Fibroblast of skin of left biceps (primary cell): ENCODE measurements around the gene DEFB125.
"Not testable (repeated sequence)": the region's sequence is repeated elsewhere in the genome, so short reads cannot be mapped to it uniquely, and the experiment has no call there.

ENCODE experiments used
- DNase-seq, 2 experiments: peaks; one replicate each; pipeline ENCODE4 v3.0.0-alpha.2; 2013; ENCODE audit warnings: low read depth in 2 of 2

DEFB125 gene

DNA sequence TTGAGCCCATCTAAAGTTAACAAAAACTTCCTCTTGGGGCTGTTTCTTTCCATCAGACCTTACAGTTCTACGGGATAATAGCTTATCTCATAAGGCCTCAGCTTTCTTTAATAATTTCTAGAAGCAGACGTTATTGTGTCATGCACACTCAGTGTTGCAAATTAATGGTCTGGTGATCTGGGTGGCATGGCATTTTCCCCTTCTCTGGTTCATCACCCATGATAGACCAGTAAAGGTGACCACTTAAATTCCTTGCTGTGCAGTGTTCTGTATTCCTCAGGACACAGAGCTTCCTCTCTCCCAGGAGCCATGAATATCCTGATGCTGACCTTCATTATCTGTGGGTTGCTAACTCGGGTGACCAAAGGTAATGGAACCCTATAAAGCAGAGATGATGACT lies at the start of gene DEFB125:
Gene DEFB125 (plus strand): TSS at position 272 of the 400 bp plus-strand sequence. CDS start 38 bp downstream, at position 310.
- no peak for DNase-seq

DNA sequence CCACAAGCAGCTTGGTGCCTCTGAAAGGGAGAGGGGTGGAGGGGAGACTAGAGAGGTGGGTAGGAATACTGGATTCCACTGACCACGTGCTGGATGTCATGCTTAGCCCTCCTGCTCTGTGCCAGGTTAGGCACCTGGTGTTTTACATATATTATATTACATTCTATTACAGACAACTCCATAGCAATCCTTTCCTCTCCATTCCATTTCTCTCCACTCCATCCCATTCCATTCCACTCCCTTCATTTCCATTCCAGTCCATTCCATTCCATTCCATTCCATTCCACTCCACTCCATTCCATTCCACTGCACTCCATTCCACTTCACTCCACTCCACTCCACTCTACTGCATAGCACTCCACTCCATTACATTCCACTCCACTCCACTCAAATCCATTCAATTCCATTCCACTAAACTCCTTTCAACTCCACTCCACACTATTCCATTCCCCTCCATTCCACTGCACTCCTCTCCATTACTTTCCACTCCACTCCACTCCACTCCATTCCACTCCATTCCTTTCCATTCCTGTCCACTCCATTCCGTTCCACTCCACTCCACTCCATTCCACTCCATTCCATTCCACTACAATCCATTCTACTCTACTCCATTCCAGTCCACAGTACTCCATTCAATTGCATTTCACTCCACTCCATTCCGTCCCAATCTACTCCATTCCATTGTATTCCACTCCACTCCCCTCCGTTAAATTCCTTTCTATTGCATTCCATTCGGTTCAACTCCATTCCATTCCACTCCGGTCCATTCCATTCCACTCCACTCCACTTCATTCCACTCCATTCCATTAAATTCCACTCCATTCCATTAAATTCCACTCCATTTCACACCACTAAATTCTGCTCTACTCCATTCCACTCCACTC lies 27.2 kb upstream of the DEFB125 start:
- no peak for DNase-seq

GRCh38 chr20:61230-61629 lies 26.2 kb upstream of the DEFB125 start:
- no peak for DNase-seq

- DNase-seq, result no peak
These were observed 25.7 kb upstream of the DEFB125 start for GRCh38 chr20:61757-62156.

- DNase-seq, result no peak
These were observed 25.0 kb upstream of the DEFB125 start for GRCh38 chr20:62487-62886.

- DNase-seq, result no peak
These were observed 23.4 kb upstream of the DEFB125 start for GRCh38 chr20:64026-64603.

- DNase-seq, result no peak
These were observed 22.6 kb upstream of the DEFB125 start for GRCh38 chr20:64766-65322.

DNA sequence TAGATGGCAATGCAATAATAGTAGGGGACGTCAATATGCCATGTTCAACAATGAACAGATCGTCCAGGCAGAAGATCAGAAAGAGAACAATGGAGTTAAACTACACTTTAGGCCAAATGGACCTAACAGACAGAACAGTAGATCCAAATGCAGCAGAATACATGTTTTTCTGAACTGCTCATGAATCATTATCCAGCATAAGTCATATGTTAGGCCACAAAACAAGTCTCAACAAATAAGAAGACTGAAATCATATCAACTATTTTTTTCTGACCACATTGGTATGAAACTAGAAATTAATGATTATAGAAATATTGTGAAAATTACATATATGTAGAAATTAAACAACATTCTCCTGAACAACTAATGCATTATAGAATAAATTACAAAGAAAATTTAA lies 10.2 kb upstream of the DEFB125 start:
- DNase-seq, result no peak

- DNase-seq, result no peak
These were observed 9.1 kb upstream of the DEFB125 start for GRCh38 chr20:78338-78737.

- DNase-seq, result no peak
These were observed 7.9 kb upstream of the DEFB125 start for GRCh38 chr20:79565-79964.

- no peak for DNase-seq
These were observed 3.2 kb downstream of the DEFB125 start for GRCh38 chr20:90651-91050.

DNA sequence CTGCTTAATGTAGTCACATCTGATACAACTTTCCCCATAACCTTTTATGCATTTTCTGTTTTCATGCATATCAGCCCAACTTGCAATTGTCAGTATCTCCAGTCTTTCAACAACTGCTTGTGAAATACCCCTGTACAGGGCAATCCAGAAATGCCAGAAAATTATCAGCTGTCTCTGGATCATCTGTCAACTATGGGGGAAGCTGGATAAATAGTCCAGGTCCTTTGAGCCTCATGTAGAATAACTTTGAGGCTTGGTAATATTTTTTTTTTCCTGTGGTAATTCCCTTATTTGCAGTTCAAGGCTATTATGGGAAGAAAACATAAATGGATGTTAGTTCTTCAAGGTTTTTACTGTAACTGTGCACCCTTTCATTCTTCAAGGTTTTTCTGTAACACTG lies 6.2 kb downstream of the DEFB125 start:
- DNase-seq, result no peak

DNA sequence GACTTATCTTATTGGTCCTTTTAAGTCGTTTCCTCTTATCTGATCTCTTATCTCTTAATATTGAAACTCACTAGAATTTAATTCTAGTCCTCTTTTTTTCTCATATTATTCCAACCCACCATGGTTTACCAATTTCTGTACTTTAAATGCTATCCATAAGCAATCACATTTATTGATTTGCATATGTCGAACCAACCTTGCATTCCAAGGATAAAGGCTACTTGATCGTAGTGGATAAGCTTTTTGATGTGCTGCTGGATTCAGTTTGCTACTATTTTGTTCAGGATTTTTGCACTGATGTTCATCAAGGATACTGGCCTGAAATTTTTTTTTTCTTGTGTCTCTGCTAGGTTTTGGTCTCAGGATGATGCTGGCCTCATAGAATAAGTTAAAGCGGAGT lies 7.7 kb downstream of the DEFB125 start:
- DNase-seq, result no peak

- DNase-seq, result not testable (repeated sequence)
These were observed 10.2 kb downstream of the DEFB125 start for GRCh38 chr20:97691-98090.

DNA sequence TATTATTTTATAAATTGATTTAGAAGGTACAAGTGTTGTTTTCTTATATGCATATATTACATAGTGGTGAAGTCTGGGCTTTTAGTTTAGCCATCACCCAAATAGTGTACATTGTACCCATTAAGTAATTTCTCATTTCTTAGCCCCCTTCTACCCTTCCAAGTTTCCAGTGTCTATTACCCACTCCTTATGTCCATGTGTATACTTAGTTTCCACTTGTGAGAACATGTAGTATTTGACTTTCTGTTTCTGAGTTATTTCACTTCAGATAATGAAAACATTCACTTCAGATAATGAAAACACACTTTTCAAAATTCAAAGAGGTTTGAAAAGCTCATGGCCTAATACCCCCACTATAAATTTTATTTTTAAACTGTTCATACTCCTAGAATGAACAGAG lies 14.5 kb downstream of the DEFB125 start:
- DNase-seq, result no peak

DNA sequence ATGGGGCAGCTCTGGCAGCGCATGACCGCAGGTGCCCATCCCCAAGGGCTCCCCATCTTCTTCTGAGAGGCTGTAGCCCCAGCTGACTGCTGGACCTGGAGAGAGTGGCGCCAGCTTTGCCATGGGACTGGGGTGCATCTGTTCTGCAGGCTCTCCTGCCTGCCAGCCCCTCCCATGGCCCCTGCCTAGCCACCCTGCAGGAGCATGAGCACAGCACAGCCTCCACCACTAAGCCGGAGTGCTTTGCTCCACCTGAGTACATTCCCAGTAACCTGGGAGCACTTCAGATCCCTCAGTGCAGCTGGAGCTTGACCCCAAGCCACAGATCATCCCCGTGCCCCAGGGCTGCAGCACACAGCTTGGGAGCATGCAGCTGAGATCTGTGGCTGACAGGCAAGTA lies 16.0 kb downstream of the DEFB125 start:
- no peak for DNase-seq

GRCh38 chr20:112396-112795 lies 24.9 kb downstream of the DEFB125 start:
- DNase-seq, result no peak

GRCh38 chr20:117518-117917 lies 30.0 kb downstream of the DEFB125 start:
- no peak for DNase-seq

DNA sequence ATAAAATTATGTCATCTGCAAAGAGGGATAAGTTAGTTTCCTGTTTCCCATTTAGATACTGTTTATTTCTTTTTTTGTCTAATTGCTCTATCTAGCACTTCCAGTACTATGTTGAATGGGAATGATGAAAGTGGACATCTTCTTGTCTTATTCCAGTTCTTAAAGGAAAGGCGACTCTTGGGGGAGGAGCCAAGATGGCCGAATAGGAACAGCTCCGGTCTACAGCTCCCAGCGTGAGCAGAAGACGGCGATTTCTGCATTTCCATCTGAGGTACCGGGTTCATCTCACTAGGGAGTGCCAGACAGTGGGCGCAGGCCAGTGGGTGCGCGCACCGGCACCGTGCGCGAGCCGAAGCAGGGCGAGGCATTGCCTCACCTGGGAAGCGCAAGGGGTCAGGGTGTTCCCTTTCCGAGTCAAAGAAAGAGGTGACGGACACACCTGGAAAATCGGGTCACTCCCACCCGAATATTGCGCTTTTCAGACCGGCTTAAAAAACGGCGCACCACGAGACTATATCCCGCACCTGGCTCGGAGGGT lies 42.4 kb downstream of the DEFB125 start:
- DNase-seq, result not testable (repeated sequence)

- DNase-seq, result no peak
These were observed 50.4 kb downstream of the DEFB125 start for GRCh38 chr20:137668-138490.

DNA sequence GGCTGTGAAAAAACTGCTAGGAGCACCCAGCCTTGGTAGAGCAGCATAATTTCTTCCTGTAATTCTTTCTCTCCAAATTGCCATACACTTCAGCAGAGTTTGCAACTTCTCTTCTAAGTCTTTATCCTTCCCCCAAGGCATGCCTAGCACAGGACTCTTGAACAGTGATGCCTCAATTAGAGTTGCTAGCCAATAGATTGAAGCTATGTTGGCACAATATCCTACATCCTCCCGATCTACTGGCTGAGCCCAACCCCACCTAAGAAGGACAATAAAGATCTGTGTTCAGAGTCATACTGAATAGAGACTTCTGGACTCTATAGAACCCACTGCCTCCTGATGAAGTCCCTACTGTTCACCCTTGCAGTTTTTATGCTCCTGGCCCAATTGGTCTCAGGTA lies 54.8 kb downstream of the DEFB125 start, which contains the start of gene DEFB126:
Gene DEFB126 (plus strand): TSS at position 301 of the 400 bp plus-strand sequence. CDS start 39 bp downstream, at position 340.
- DNase-seq, result no peak

DNA sequence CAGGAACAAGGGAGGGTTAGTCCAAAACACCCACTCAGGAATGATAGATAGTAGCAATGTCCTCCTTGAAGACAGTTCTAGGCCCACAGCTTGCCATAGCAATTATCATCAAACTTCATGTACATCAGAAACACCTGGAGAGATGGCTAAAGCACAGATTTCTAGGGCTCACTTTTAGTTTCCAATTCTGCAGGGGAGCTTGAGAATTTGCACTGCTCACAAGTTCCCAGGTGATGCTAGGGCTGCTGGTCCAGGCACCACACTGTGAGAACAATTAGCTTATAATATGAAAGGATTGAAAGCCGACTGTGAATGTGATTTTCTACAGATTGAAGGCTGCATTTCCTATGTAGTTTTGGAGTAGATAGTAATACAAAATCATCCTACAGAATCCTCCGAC lies 58.4 kb downstream of the DEFB125 start:
- no peak for DNase-seq
